Omental fat pad (tissue), 4 donors: Measurements from ENCODE around the gene CDH3. TPM values are rescaled to one million over a fixed set of nuclear protein-coding genes. Genes with fewer than 3 reads are reported as not detected.

Experiments
- ATAC-seq: fragments of 150-250 bp; one replicate; pipeline ENCODE4 v1.9.1; 2016; ENCODE audit warnings: mild to moderate bottlenecking, moderate library complexity; ENCODE audit not compliant: low FRiP score
- DNase-seq: peaks from one replicate; pipeline ENCODE4 v3.0.0-alpha.2; 2019; ENCODE audit warnings: low spot score
- CTCF ChIP-seq, 3 donors: fragments of 450-650 bp; IDR thresholded peaks; one replicate each; pipeline ENCODE4 v1.5.1; 2016 to 2017; ENCODE audit warnings: antibody characterized with exemption in 3 of 3, mild to moderate bottlenecking in 3 of 3, moderate library complexity in 2 of 3
- small RNA-seq: library from RNA; depleted of rRNA; stranded (forward); fragments of <200 nt; gene quantifications from one replicate; pipeline ENCODE3, GENCODE V24; 2016
- total RNA-seq, 4 donors: library from RNA; depleted of rRNA; stranded (reverse); fragments of >200 nt; gene quantifications; one replicate each; pipeline ENCODE4 v1.1.0, GENCODE V29; 2016

Gene CDH3
- total RNA-seq, 4 donors from 2014 or later = 8.3 to 22.4 (median 11.5) TPM; not detected in 1

DNA sequence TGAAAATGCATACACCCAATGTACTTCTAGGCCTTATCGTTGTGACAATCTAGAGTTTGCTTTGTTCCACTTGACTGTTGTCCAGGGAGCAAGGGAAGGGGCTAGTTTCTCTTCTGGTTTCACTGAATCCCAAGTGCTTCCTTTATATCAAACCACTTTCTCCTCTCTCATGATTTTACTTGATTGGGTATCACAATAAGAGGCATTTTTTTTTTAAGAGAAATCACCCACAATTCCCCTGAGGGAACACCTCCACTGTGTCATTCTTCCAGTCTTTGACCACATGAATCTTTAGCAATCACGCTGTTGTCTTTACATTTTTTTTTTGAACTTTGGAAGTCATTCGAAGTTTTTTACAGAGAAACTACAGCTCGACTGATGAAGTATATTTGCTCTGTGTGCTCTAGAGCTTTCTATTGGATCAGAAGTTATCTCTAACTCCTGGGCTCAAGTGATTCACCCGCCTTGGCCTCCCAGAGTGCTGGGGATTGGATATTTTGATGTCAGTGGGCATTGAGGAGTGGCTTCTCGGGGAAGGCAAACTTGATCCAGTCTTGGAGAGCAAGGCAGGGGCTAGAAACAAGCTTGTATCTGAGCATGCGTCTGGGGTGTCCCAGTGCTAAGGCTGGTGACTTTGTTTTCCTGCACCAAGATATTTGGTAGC, 95.0 kb downstream of the CDH3 start:
- no peak for ATAC-seq
- no peak for TF ChIP-seq CTCF (IDR thresholded peaks at IDR 0.05)

DNA sequence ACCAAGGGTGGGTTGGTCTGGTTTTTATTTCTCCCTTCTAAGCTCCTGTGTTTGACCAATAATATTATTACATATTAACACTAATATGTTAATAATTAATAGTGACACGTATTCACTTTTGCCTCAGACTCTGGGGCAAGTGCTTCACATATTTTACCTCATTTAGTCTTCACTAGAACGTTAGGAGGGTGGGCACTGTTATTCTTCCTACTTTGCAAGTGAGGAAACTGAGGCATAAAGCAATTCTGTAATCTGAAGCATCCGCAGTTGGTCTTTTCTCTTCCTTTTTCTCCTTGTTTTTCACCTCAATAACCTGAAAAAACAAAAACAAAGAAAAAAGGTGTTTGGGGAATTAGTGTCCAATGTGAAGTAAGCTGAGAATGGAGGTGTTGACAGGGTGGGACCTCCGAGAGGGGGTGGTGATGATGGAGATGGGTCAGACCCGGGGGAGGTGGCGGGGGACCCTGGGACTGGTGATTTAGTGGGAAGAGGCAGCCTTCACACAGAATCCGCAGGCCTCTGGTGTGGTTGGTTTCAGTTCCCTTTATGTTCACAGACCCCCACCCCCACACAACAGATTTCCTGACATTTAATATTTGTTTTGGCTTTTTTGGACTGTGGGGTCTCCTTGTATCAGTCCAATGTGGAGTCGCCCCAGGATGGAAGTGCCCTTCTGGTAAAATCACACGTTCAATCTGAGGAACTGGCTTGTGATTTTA, 95.7 kb downstream of the CDH3 start:
- ATAC-seq = no peak
- DNase-seq = no peak
- TF ChIP-seq CTCF (IDR thresholded peaks at IDR 0.05) = no peak

More for the DNA sequence above, 95.0 kb downstream of the CDH3 start:
- no peak for DNase-seq

DNA sequence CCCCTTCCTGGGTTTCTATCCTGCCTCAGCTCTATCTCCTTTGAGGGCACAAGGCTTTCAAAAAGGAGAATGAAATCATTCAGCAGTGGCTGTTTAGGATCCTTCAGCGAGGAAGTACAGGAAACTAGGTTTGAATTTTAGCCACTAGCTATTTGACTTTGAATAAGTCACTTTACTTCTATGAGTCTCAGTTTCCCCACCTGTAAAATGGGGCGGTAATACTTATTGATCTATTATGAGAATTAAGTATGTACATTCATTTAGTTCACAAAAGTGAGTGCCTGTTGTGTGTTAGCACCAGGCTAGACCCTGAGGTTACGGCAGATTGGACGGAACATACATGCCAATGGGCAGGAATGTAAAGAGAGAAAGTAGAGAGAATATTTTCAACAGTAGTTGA, 98.6 kb downstream of the CDH3 start:
- TF ChIP-seq CTCF (IDR thresholded peaks at IDR 0.05) = no peak
- ATAC-seq = no peak
- DNase-seq = no peak

GRCh38 chr16:68744744-68745280, 99.7 kb downstream of the CDH3 start:
- DNase-seq (no peak), ATAC-seq (no peak)
- TF ChIP-seq CTCF (IDR thresholded peaks at IDR 0.05) = no peak

DNA sequence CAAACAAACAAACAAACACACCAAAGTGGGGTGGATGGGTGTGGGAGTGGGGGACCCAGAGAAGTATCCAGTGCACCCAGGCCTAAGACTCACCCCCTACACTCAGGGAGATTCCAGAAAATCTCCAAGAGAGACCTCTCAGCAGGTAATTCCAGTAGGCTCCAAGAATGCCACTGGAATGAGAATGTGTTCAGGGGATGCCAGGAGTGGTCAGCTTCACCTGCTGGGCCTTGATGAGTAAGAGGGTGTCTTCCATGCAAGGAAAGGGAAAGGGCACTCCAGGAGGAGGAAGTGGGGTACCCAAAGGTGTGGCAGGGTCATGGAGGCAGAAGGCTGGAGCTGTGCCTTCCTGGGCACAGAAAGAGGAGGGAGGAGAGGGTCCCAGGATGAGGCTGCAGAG, 101.8 kb downstream of the CDH3 start:
- no peak for DNase-seq
- no peak for ATAC-seq
- TF ChIP-seq CTCF (IDR thresholded peaks at IDR 0.05) = no peak

DNA sequence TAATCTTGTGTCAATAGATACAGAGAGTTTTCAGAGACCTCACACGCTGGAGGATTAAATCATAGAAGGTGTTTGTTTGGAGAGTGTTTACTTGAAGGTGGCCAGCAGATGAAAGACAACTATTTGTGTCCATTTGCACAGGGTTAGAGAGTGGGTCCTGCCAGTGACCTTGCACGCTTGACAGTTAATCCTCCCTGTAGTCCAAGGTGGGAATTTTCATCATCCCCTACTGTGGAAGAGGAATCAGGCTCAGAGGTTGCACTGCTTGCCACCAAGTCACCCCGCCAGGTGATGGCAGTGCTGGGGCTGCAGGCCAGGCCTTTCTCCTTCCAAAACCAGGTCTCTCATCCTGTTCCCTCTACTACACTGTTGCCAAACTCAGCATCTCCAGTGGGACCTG, 104.3 kb downstream of the CDH3 start:
- no peak for TF ChIP-seq CTCF (IDR thresholded peaks at IDR 0.05)
- ATAC-seq = no peak

More for the DNA sequence above, 104.3 kb downstream of the CDH3 start:
- DNase-seq = no peak

Small RNAs within 50 kb of the gene (small RNA-seq; reads per million reads assigned to genes)
- gene HSPE1P5 (not detected), gene RF01233 (not detected), gene RNA5SP429 (not detected)

Other genes starting within 250 kb of the CDH3 start
- 10 to 100 TPM in 2 of 4 donors, 1 to 10 TPM in 1, under 1 TPM in 1; 0.63 to 44.8 (median 8.1) TPM for gene SMPD3, start 196.8 kb upstream of the CDH3 start, total RNA-seq
- gene ZFP90, start 106.0 kb upstream of the CDH3 start, total RNA-seq = 10 to 100 TPM; 12.8 to 44.1 (median 18.3) TPM
- 10 to 100 TPM in 1 of 4 donors, 1 to 10 TPM in 2, not detected in 1; 1.8 to 18.7 (median 3.4) TPM for gene CDH1, start 92.0 kb downstream of the CDH3 start, total RNA-seq
- 10 to 100 TPM; 15.1 to 26.2 (median 19.8) TPM for gene TANGO6, start 198.2 kb downstream of the CDH3 start, total RNA-seq